Cardiac muscle cell (in vitro differentiated cells and primary cell): ENCODE measurements around the gene SLC25A25. TPM values are rescaled to one million over a fixed set of nuclear protein-coding genes. Genes with fewer than 3 reads are reported as not detected.
A peak's percentile ranks its signal among the peaks of the same experiment; 100 is the strongest.

Experiments
- DNase-seq, 2 donors: peaks; one replicate each; pipeline versions ENCODE4 v3.0.0 to v3.0.0-alpha.2; 2010 to 2017; ENCODE audit warnings: low read depth in 1 of 2, low spot score in 1 of 2
- H3K27ac ChIP-seq: fragments of 200-600 bp; sonication (generic); 2 replicates; pipeline ENCODE4 v1.5.1; 2016
- H3K27me3 ChIP-seq: fragments of 200-600 bp; sonication (generic); 2 replicates; pipeline ENCODE4 v1.6.0; 2016; ENCODE audit warnings: control low read depth
- H3K36me3 ChIP-seq: fragments of 200-600 bp; sonication (generic); 2 replicates; pipeline ENCODE4 v1.5.1; 2016; ENCODE audit warnings: control low read depth
- H3K4me1 ChIP-seq: fragments of 200-600 bp; sonication (generic); 2 replicates; pipeline ENCODE4 v1.8.1; 2017; ENCODE audit warnings: low read depth, mild to moderate bottlenecking, mixed run types
- H3K4me3 ChIP-seq: fragments of 200-600 bp; sonication (generic); 2 replicates; pipeline ENCODE4 v1.5.1; 2016; ENCODE audit warnings: mild to moderate bottlenecking
- H3K9me3 ChIP-seq: fragments of 200-600 bp; sonication (generic); 2 replicates; pipeline ENCODE4 v1.5.1; 2017; ENCODE audit warnings: low read depth, mild to moderate bottlenecking, control low read depth
- polyA plus RNA-seq: library from polyadenylated mRNA; unstranded; fragments of >200 nt; fragmentation: Nextera tagmentation; extraction: Ambion mirVana; gene quantifications from 2 replicates; pipeline ENCODE4 v1.2.1, GENCODE V29; 2016
- total RNA-seq: library from RNA; depleted of rRNA; stranded (reverse); fragments of >200 nt; gene quantifications from 2 replicates; pipeline ENCODE4 v1.2.3, GENCODE V29; 2016
- TF ChIP-seq, protein P1 (sequence below): IDR thresholded peaks from 2 replicates; pipeline ENCODE4 v1.5.1; 2012; ENCODE audit warnings: low read depth, mild to moderate bottlenecking, low read length

SLC25A25 gene
- total and polyA plus RNA-seq, 2 experiments from 2014 or later: 9.1 to 15.8 TPM

GRCh38 chr9:128025736-128026135 is 42.3 kb upstream of the SLC25A25 start:
- Histone ChIP-seq H3K27ac (no peak overlapping the region), H3K4me3 (no peak overlapping the region), H3K27me3 (no peaks in the 10 kb centered on the region), H3K9me3 (no peaks in the 10 kb centered on the region), H3K4me1 (no peaks in the 10 kb centered on the region), H3K36me3 (no peaks in the 10 kb centered on the region)
- TF ChIP-seq, protein P1, sequence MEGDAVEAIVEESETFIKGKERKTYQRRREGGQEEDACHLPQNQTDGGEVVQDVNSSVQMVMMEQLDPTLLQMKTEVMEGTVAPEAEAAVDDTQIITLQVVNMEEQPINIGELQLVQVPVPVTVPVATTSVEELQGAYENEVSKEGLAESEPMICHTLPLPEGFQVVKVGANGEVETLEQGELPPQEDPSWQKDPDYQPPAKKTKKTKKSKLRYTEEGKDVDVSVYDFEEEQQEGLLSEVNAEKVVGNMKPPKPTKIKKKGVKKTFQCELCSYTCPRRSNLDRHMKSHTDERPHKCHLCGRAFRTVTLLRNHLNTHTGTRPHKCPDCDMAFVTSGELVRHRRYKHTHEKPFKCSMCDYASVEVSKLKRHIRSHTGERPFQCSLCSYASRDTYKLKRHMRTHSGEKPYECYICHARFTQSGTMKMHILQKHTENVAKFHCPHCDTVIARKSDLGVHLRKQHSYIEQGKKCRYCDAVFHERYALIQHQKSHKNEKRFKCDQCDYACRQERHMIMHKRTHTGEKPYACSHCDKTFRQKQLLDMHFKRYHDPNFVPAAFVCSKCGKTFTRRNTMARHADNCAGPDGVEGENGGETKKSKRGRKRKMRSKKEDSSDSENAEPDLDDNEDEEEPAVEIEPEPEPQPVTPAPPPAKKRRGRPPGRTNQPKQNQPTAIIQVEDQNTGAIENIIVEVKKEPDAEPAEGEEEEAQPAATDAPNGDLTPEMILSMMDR: no peak
- DNase-seq: no peak

- Histone ChIP-seq H3K36me3 (no peaks in the 10 kb centered on the region), H3K27ac (no peak overlapping the region), H3K4me3 (no peak overlapping the region), H3K4me1 (no peaks in the 10 kb centered on the region), H3K27me3 (no peaks in the 10 kb centered on the region), H3K9me3 (no peaks in the 10 kb centered on the region)
- TF ChIP-seq, protein P1: no peak
- no peak for DNase-seq
Observed at GRCh38 chr9:128026255-128026772, 41.7 kb upstream of the SLC25A25 start.

DNA sequence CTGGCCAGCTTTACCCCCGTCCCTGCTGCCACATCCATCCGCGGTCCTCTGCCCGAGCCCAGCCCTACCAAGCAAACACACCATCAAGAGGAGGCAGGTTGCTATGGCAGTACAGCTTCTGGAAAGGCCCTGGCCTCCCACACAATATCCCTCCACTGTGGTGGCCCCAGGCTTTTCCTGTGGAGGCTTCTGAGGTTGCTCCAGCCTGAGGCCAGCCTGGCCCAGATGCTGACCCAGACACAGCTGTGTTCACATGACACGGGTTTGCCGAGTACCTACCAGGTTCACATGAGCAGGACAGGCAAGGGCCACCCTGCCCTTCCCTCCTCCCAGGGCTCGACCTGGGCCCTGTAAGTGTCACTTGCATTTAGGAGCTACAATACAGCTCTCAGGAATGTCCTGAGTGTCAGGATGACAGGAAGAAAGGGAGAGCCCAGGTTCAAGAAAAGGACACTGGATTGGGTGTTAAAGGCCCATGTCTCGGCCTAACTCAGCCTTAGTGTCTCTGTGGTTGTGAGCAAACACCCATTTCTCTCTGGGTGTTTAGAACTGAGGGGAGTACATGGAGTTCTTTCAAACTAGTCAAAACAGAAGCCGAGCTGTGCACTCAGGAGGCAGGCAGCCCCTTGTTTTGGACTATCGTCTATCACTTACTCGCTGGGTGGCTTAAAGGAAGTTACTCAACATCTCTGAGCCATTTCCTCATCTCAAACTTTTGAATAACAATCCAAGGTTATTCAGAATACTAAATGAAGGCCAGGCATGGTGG is 41.1 kb upstream of the SLC25A25 start:
- TF ChIP-seq, protein P1: no peak
- H3K36me3 ChIP-seq: no peaks in the 10 kb centered on the region
- no peaks in the 10 kb centered on the region for H3K27me3 ChIP-seq
- no peak overlapping the region for H3K4me3 ChIP-seq
- no peaks in the 10 kb centered on the region for H3K9me3 ChIP-seq
- peak in 1 of 2 donors; percentile 76 for DNase-seq
- H3K4me1 ChIP-seq: no peaks in the 10 kb centered on the region
- H3K27ac ChIP-seq: peak overlapping the region; percentile 65

- no peaks in the 10 kb centered on the region for H3K9me3 ChIP-seq
- TF ChIP-seq, protein P1: no peak
- no peaks in the 10 kb centered on the region for H3K27me3 ChIP-seq
- H3K36me3 ChIP-seq: no peaks in the 10 kb centered on the region
- H3K4me3 ChIP-seq: no peak overlapping the region
- no peak overlapping the region for H3K27ac ChIP-seq
- no peak for DNase-seq
- H3K4me1 ChIP-seq: no peaks in the 10 kb centered on the region
Observed at GRCh38 chr9:128027705-128028104, 40.3 kb upstream of the SLC25A25 start.

DNA sequence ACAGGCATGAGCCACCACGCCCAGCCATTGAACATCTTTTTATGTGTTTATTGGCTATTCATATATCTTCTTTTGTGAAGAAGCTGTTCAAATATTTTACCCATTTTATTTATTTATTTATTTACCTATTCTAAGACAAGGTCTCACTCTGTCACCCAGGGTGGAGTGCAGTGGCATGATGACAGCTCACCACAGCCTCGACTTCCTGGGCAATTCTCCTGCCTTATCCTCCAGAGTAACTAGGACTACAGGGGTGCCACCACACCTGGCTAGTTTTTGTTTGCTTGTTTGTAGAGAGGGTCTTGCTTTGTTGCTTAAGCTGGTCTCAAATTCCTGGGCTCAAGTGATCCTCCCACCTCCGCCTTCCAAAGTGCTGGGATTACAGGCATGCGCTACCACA is 34.4 kb upstream of the SLC25A25 start:
- no peaks in the 10 kb centered on the region for H3K36me3 ChIP-seq
- H3K9me3 ChIP-seq: no peaks in the 10 kb centered on the region
- H3K27ac ChIP-seq: no peak overlapping the region
- H3K4me1 ChIP-seq: no peaks in the 10 kb centered on the region
- TF ChIP-seq, protein P1: no peak
- H3K27me3 ChIP-seq: no peaks in the 10 kb centered on the region
- H3K4me3 ChIP-seq: no peak overlapping the region
- no peak for DNase-seq
